HUDEP-2 (cell line): ENCODE data around the gene ANGEL2.
A peak's percentile ranks its signal among the peaks of the same experiment; 100 is the strongest.

Experiments used
- DNase-seq, 76 experiments: peaks; one replicate each; lab custom pipeline; 2025; ENCODE audit not compliant: unreplicated experiment in 76 of 76; lab: John Stamatoyannopoulos, UW

The ANGEL2 gene

DNA sequence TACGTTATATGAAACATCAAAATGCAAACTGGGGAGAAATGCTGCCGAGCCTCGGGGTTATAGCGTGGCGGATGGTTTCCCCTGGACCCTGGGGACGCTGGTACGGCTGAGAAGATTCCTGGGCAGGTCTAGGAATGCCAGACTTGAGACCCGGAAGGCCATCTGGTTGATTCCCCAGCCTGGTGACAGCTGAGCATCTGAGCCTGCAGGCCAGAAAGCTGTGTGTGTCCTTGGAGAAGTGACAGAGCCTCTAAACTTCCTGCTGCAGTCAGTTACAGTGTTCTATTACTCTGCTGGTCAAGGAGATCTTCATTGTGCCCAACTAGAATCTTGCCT is 63.1 kb downstream of the ANGEL2 start:
- no peak for DNase-seq

DNA sequence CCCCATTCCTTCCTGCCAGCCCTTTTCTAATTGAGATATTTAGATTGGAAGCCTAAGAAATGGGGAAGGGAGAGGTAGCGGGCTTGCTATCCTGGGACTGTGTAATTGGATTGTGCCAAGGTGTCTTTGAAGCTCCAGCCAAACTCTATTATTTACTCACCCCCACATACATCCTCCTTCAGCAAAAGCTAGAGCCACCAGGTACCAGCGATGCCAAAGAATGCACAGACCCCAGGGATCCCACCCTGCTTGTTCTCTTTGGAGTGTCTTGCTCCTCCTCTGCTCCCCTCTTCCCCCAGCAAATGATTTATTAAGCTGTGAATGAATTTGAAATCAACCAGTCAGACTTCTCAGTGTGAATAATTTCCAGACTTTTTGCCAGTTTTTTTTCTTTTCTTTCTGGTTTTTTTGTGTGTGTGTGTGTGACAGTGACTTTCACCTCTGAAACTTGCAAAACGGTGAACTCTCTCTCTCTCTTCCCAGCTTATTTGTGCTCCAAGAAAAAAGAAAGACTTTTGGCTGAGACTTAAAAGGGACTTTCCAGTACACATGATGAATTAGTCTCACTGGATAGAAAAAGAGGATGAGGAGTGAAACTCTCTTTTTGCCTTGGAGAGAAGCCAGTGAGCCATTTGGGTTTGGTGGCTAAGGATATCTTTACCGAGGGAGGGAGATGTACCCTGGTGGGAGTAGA is 63.6 kb downstream of the ANGEL2 start:
- no peak for DNase-seq

DNA sequence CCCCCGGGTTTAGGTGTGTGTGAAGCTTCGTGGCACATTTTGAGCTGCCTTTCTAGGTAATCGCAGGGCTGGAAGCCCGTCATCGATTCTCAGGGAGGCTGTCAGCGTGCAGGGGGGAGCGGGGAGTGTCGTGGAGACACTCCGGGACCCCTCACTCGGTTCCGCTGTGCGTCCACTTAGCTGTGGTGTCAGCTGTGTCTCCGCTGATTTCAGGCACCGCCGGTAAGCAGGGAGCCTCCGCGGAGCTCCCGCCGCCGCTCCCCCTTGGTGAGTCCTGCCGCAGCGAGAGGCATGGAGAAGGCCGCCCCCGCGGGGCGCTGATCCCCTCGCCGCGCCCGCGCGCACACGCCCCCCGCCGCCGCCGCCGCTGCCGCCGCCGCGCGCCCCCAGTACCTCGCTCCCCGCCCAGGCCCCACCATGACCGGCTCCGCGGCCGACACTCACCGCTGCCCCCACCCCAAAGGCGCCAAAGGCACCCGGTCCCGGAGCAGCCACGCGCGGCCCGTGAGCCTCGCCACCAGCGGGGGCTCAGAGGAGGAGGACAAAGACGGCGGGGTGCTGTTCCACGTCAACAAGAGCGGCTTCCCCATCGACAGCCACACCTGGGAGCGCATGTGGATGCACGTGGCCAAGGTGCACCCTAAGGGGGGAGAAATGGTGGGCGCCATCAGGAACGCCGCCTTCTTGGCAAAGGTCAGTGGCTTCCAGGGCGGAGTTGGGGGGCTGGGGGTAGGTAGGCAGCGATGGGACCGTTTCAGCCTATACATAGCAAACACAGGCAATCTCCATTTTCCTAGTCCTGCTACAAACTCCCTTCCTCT is 64.3 kb downstream of the ANGEL2 start:
- DNase-seq = no peak

DNA sequence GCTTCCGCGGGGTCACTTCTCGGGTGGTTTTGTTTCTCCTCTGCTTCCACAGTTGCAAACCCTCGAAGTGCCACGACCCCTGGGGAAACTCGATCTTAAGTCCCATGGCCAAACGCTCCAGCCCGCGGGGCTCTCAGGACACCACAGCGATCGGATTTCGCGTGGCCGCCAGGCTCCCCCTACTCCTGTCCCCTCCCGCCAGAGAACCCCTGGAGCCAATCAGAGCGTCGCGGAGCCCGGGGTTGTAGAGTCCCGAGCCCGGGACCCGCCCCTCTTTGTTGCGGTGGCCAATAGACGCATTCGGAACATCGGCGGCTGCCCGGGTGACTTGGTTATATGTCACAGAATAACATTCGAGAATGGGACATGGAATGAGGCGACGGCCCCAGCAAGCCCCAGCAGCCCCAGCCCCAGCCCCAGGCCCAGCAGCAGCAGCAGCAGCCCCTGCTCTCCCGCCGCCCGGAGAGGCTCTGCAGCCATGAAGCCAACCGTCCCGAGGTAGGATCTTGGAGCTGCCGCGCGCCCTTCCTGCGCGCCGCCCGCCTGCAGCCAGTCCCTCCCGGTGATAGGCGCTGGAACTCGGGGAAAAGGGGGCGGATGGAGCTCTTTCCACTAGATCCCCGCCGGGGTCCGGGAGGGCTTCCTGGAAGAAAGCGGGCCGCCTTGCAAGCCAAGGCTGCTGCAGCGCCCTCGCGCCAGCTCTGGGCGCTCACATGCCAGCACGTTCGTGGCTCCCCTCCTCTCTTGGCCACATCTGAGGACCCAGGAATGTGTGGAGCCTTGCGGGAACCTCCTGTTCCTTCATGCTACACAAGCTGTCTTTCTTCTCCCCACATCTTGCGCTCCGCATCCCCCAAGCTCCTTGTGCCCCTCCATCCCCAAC is 65.2 kb downstream of the ANGEL2 start, which contains the start of gene VASH2:
VASH2 (plus strand) TSS at position 299 of the 883 bp plus-strand sequence. CDS start 1,002 bp downstream, outside the sequence.
- peak in 14 of 76 experiments; percentile 1 to 34 (median 20) for DNase-seq

DNA sequence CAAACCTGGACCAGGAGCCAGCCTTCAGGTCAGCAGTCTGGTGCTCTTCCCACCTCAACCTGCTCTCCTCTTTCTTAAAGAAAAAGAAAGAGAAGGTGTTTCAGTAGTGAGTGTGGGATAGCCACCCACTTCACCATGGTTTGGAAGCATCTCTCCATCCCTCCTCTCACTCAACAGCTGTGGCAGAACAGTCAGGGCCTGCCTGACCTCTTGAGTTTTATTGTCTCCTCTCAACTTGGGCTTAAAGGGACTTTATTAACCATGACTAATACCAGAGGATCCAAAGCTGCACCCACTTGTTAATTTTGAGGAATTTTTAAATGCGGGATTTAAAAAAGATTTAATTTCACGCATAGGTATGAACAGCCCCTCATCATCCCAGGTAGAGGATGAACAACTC is 65.9 kb downstream of the ANGEL2 start:
- no peak for DNase-seq

DNA sequence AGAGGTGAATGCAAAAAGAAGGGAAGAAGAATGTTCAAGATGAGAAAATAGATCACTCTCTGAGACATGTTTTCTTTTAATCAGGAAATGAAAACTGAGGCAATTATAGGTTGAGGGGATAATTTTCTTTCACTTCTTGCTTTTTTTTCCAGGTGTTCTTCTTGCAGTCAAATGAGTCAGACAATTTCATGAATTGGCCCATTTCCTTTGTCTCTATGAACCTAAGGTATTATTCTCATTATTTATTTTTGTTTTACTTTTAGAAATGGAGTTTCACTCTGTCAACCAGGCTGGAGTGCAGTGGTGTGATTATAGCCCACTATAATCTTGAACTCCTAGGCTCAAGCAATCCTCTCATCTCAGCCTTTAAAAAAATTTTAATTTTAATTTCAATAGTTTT is 68.8 kb downstream of the ANGEL2 start:
- DNase-seq = no peak

DNA sequence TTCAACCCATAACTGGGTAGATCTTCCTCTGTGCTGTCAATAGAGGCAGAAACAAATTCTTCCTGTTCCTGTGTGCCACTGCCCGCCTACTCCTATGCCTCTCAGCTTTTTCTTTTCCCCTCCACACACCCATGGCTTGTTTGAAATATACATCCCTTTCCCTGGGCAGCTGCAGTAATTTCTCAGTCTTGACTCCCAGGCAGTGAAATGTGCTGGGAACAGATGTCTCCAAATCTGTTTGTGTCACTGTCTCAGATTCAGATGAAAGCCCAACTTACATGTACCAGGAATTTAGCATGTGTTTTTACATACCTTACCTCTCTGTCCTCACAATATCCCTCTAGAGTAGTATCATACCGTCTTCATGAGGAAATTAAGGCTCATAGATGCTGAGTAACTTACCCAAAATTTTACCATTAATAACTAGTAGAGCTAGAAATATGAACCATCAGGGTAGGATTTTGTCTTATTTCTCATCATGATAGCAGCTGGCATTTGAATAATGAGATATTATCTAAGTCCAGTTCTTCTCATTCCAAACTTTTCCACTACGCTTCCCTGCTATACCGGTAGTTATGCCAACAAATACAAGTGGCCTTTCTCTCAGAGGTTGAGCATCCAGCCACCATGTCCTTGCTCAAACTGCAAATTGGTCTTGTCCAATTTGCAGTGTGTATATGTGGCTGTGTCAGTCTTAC is 70.1 kb downstream of the ANGEL2 start:
- no peak for DNase-seq

DNA sequence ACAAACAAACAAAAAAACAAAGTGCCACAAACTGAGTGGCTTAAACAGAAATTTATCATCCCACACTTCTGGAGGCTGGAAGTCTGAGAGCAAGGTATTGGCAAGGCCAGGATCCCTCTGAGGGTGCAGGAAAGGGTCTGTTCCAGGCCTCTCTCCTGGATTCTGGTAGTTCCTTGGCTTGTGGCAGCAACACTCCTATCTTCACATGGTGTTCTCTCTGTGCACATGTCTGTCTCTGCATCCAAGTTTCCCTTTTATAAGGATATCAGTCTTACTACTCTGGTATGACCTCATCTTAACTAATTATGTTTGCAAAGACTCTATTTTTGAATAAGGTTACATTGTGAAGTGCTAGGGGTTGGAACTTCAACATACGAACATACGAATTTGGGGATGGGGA is 70.6 kb downstream of the ANGEL2 start:
- no peak for DNase-seq

DNA sequence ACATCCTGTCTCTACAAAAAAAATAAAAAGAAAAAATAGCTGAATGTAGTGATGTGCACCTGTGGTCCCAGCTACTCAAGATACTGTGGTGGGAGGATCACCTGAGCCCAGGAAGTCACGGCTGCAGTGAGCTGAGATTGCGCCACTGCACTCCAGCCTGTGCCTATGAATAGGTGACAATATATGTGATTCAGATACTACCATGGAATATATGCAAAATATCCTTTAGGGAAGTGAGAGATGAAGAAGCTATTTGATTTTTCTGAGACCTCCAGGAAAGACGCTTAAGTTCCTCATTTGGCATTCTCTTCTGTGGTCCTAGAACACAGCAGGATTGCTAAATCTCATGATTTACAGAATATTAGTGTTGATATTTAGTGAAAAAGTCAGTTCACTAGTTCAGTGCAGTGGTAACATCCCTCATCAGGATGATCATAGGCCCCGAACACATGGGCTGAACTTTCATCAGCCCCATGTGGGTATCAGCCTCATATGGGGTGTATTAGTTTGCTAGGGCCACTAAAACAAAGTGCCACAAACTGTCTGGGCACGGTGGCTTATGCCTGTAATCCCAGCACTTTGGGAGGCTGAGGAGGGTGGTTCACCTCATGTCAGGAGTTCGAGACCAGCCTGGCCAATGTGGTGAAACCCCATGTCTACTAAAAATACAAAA is 71.3 kb downstream of the ANGEL2 start:
- no peak for DNase-seq

DNA sequence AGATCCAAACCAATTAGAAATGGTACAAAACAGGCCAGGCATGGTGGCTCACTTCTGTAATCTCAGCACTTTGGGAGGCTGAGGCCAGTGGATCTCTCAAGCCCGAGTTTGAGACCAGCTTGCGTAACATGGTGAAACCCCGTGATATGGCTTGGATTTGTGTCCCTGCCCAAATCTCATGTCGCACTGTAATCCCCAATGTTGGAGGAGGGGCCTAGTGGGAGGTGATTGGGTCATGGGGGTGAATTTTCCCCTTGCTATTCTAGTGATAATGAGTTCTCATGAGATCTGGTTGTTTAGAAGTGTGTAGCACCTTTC is 72.3 kb downstream of the ANGEL2 start:
- DNase-seq = no peak

DNA sequence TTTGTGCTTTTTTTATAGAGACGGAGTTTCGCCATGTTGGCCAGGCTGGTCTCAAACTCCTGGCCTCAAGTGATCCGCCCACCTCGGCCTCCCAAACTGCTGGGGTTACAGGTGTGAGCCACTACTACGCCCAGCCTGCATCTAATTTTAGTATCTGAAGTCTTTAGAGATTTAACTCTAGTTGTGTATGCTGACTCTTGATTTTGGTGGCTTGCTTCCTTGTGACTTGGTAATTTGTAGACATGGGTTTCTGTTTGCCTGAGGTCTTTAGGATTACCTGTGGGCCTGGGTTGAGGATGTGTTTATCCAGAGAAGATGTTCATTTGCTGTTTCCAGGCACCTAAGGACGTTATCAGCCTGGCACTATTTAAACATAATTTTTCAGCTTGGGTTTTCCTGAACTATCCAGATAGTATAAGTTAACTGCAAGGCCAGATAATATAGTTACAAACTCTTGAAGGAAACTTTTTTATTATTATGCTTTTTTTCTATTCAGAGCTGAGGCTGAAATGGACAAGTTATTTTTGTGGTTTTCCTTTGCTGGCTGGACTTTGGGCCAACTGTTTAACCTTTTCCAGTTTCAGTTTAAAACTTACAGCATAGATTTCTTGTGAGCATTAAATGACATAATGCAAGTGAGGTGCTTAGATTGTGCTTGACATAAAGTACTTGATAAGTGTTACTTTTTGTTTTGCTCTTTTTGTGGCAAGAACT is 72.8 kb downstream of the ANGEL2 start:
- no peak for DNase-seq
